Stimulated activated CD4-positive, alpha-beta T cell treated with anti-CD3 and anti-CD28 coated beads, Interleukin-4, amount 100 ng/mL, for 1 hour (primary cell): ENCODE data around the gene GPC6.
"Not testable (repeated sequence)": the region's sequence is repeated elsewhere in the genome, so short reads cannot be mapped to it uniquely, and the experiment has no call there.

ENCODE experiments used
- DNase-seq: peaks from one replicate; pipeline ENCODE4 v3.0.0-alpha.2; 2020

The GPC6 gene

DNA sequence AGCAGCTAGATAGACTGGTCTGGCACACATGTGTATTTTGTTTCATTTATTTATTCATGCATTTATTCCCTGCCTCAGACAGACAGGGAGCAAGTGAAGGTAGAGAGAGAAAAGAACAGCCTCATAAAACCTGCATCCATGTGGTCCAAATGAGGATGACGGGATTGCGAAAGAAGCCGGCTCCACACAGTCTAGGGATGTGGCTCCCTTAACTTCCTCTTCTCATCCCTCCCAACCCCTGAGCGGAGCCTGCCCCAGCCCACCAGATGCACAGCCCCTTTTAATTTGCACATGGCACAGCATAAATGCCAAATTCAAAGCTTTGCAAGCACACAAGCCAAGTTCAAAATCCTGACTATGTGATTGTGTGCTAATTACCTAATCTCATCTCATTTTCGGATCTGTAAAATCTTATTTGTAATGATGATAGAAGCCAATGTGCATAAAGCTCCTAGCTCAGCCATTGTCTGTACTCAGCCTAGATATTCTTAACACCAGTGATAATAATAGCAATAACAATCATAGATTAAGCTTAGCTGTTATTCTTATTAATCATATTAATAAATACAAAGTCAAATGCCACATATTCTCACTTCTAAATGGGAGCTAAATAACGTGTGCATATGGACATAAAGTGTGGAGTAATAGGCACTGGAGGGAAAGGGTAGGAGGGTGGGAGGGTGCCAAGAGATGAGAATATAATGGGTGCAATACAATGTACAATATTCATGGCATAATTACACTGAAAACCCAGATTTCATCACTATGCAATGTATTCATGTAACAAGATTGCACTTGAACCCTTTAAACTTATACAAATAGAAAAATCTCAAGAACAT lies 1096.5 kb downstream of the GPC6 start:
- DNase-seq = no peak

DNA sequence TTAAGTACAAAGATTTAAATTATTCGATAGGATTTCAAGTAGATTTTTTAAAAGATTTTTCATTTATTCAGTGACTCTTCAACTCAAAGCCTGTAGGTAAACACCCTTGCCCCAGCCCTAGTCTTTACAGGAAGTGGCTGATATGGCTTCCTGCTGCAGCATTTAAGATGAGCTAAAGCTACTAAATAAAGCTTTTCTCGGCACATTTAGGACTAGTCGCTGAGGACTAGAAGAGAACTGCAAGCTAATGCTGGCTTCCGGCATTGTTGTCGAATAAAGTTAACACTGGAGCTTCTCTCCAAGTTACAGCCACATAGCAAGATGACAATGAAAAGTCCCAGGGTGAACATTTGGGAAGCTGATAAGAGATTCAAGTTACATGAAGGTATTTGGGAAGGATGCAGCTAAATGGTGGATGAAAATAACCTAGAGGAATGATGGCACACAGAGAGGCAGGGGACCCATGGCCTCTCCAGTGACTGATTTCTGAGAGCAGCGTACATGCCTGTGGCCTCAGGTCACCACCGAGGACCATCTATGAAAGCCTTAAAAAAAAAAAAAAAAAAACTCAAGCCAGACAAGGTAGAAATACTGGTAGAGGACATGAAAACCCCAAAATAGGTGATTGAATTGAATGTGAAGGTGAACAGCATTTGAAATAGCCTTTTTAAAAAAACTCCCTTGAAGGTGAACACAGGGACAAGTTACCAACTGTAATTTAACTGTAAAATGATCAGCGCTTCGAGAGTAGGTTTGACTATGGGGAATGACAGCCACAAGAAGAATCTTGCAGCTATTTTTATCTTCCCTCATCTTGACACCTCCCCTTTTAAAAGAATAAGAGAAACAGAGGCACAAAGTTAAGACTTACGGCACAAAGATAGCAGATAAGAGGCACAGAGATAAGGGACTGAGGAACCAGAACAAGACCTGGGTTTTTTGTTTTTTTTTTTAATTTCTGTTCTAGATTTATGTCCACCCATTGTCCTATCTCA lies 1097.5 kb downstream of the GPC6 start:
- no peak for DNase-seq

DNA sequence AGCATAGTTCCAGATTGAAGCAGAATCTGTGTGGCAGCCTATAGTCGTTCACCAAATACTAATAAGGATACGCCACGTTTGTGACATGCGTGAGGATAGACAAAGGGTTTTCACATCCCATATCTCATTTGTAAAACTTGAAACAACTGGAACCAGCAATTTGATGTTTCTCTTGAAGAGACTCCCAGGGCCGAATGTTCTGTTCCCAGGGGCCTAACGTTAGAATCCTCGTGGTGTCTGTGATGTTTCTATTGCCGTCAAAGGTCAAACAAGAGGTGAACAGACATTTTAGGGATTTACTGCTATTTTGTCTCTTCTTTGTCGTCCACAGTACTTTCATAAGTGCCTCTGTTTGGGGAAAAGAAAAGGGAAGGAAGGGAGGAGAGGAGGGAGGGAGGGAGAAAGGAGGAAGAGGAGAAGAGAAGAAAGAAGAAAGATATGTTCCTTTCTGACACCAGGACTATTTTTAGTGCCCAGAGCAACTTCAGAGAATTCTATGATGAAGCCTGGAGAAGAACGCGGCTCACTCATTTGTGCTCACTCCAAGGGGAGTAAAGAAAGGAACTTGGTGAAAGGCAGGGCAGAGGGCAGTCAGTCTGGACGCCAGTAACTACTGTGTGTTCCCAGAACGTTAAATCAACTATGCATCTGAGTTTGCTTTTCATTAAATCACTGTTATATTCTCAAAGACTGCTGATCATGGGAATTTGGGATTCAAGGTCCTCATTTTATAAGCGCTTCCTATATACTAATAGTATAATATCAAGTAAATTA lies 1098.3 kb downstream of the GPC6 start:
- no peak for DNase-seq

DNA sequence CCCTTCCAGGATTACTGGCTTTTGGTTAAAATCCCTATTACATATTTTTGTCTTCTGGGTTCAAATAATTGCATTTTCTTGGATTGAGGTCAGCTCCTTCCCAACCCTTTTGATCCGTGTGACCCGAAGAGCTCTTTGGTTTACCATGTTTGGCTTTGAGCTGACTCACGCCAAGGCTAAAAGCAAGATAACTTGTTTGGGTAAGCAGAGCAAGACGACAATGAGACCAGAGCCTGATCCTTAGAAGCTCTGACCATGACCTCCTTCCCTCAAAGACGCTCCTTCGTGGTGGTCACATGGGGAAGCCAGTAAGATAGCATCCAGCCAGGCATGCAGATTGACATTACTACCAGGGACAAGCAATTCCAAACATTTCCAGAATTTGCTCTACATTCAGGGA lies 1099.0 kb downstream of the GPC6 start:
- no peak for DNase-seq

DNA sequence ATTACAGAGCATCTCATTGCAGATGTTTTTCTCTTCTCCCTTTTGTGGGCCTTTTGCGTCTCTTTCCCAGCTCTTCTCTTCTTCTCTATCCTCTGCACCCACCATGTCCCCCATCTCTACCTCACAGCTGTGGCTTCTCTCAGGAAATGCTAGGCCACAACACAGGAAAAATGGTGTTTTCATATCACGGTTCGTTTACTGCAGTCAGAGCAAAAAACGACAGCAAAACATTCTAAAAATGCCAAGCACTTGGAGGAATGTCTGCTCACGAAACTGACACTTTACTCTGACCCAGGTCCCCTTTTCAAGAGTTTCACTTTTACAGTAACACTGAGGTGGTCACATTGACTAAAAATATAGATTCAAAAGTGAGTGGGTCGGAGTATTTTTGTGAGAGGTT lies 1100.7 kb downstream of the GPC6 start:
- DNase-seq = no peak

DNA sequence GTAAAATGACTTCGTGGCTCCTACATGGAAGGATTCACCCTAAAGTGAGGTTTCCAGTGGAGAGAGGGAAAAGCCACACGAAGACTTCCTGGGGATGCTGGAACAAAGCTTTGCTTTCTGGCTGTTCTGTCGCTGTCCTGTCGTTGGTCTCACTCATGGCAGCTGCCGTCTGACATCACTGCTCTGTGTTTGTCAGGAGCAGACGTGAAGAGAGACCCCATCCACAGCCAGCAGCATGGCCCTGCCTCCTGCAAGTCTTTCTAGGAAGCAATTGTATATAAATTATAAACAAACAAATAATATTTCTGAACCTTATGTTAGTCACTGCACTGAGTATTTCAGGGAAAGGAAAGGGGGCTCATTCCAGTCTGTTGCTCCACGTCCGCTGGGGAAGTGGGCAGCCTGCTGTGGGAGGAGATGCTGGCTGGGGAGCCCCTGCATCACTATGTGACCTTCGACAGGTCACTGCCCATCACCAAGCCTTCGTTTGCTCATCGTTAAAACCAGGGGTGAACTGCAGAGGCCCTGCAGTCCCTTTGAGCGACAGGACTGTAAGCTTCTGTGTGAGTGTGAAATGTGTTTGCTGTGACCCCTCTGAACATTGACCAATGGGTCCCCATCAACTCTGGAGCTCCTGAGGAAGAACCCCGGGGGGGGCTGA lies 1101.9 kb downstream of the GPC6 start:
- no peak for DNase-seq

DNA sequence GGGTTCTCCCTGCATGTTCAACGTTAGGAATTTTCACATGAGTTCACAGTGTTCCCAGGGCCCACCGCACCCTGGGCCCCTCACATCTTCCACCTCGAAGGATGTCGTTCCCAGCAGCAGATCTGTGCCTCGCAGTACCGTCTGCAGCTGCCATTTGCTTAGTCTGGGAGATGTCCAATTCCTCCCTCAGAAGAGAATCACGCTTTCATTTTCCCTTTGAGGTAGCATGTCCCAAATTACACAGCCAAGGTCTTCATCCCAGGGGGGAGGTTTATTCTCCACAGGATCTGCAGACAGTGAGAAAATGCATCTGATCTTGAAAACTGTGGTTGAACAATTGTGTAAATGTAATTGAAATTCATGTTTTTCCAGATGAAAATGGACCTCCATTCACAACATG lies 1102.7 kb downstream of the GPC6 start:
- DNase-seq = no peak

DNA sequence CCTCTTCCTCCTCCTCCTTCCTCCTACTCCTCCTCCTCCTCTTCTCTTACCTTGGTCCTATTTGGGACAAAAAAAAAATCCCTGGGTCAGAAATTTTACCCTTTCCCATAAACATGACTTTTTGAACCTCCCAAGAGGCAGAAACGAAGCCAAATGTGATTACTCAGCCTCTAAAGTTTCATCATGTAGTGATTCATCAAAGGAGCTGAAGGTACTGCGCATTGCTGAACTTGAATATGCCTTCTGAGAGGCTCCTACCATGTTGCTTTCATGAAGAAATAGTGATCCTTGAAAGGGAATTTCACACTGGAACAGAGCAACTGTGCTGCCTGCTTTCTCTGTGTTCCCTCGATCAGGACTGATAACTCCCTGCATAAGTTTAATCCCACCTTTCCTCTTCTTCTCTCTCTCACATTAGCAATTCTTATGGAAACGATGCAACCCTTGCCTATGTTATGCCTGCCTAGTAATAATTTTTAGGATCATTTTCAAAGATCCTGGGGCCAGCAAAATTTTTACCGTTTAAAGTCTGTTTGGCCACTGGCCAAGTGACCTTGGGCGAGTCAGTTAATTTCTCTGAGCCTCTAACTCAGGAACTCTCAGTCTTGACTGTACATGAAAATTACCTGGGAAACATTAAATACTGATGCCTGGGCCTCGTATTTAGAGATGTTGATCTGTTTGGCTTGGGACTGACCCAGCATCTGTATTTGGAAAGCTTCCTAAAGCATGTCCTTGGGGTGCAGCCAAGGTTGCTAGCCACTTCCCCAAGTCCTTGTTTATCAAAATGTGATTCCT lies 1103.3 kb downstream of the GPC6 start:
- no peak for DNase-seq

DNA sequence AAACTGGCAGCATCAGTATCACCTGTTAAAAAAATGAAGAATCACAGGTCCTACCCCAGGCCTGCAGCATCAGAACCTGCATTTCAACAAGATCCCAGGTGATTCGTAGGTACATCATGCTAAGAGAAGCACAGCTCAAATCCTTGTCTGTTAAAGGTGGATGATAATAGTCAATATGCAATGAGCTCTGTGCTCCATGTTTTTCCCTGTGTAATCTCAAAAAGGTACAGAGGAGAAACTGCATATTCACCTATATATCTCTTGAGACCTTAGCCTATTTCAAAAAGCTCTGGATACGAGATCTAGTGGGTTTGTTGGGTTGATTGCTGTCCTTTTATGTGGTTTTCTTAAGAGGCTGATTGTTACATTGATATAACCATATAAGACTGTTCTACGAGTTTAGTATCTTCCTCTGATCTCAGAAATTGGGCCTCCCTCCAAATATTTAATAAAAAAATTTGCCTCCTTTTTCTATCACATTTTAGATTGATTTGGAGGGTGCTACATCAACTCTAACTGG lies 1104.0 kb downstream of the GPC6 start:
- DNase-seq = no peak

DNA sequence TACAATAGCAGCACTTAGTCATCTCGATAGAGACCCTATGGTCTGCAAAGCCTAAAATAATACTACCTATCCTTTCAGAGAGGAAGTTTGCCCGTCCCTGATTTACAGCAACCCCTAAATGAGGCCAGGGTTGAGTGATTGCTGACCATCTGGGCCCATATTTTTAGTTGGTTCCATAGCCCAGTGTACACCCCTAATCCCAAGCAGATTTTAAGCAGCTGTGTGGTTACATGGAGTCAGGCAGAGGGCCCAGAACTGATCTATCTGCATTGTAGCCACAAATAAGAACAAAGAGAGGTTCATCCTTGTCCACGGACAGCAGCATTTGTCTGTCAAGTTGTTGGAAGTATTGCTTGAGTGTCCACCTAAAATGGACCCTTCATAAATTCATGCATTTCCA lies 1104.7 kb downstream of the GPC6 start:
- DNase-seq = no peak

DNA sequence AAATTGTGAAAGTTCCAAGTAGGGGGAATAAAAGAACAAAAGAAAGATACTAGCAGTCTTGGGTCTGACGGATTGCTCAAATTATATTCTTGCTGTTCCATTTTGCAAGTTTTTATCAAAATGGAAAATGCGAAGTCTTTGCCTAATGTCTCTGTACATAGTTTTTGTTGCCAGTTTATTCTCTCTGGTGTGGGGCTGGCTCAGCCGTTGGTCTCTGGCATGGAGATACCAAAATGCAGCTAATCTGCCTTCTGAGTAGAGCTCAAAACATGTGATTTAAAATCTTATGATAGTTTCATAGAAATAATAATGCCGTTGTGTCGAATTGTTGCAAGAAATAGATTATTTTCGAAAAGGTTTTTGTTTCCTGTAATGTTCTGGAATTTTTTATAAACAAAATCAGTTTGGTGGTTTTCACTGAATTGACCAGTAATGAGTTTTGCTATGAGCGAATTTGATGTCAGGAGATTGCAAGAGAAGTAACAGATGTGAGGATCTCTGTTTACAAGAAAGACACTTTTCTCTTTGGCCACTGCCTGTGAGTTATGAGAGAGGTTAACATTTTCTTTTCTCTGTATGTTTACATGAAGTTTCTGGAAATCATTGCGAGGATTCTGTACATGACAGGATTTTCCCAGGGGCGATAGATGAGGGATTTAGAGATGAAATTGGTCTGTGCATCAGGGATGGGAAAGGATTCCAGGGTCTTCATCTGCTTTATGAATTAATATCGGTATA lies 1105.9 kb downstream of the GPC6 start:
- DNase-seq = no peak

DNA sequence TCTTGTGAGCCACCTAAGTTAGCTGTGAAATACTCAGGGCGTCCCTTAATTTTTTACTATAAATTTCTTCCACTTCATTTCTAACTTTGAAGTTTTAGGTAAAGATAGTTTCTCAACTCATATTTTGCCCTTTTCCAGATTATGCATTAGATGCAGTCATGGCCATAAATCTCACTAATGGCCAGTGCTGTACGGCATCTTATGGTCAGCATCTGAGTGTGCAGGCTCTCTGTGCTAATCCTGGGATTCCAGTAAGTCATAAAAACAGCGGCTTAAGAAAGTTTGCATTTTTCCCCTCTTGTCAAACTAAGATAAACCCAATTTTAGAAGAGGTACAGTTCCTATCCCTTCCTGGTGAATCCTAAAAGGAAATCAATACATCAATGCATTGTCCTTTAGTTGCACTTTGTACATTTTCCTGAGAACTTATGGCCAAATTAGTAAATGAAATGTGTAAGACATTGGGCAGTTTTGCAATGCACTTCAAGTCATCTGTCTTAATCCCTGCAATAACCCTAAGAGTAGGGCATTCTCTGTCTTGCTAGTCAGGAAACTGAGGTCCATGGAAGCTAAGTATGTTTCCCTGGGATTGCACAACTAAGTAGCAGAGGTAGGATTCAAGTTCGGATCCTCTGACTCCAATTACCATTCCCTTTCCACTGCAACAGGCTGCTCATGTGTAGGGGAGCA lies 1106.7 kb downstream of the GPC6 start:
- no peak for DNase-seq

DNA sequence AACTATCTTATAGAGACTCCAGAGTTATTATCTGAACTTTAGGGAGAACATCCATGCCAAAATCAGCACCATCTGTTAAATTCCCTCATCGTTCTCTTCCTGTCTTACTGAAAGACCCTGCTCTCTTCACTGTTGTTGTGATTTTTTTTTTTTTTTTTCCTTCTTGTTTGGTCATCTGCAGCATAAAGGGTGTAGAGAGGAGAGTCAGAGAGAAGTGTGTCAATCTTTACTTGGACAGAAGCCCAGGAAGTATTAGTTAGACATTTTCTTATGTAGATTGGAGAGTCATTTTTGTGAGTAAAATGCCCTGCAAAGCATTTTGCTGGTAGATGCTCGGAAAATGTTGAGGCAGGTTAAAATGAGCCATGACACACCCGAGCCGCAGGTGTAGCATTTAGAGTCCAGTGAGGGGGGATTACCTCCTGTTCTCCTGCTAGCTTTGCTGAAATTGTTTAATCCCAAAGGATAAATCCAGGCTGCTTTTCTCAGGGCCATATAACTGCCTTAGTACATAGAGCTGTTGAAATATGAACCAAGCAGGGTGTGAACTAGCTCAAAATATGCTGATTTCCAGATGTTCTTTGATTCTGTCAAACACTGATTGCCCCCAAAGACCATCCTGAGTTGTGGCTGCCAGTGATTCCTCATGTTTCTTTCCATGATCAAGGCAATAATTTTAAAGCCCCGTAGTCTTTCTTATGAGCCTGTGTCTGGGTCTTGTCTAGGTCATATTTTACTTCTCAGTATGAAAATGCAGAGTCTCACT lies 1109.3 kb downstream of the GPC6 start:
- DNase-seq = no peak

DNA sequence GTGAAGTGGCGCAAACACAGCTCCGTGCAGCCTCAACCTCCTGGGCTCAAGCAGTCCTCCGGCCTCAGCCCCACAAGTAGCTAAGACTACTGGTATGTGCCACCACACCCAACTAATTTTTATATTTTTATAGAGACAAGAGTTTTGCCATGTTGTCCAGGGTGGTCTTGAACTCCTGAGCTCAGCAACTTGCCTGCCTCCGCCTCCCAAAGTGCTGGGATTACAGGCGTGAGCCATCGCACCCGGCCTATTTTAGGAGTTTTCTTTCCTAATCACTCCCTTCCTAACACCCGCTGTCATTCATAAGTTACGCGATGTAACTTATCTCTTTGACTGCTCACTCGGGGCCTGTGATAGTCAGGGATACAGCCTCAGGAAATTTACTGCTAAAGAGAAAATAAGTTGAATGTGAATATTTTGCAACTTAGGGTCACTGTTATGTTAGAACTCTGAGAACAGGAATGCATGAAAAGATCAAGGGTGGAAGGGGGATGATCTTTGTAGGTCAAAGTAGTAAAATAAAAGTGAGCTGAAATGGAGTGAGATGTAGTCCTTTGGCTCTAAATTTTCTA lies 1112.6 kb downstream of the GPC6 start:
- DNase-seq = no peak

DNA sequence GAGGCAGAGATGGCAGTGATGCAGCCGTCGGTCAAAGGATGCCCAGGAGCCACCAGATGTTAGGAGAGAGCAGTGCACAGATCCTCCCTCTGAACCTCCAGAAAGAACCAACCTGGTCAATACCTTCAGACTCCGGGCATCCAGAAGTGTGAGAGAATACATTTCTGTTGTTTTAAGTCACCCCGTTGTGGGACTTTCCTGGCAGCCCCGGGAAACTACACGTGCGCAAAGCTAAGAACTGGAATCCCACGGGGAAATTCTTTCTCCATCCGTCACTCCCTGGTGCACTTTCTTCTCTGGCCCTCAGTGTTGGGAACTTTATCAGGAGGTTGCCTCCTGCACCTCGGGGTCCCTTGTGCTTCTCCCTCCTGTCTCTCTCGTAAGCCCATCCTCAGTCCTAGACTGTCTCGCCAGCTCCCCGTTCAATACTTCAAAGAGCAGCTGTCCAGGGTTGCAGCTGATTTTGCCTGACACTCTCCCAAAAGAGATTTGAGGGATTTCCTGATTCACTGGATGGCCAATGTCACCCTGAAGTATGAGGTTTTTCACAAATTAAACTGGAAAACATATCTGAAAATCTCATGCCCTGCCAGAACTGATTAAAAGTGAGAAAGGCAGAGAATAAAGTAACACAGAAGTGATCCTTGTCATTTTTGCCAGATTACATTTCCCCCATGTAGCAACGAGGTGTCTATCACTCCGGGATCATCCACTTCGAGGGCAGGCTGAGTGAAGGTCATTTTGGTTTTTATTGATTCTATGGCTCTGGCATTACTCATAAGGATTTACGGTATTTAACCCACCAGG lies 1116.0 kb downstream of the GPC6 start:
- DNase-seq = no peak

DNA sequence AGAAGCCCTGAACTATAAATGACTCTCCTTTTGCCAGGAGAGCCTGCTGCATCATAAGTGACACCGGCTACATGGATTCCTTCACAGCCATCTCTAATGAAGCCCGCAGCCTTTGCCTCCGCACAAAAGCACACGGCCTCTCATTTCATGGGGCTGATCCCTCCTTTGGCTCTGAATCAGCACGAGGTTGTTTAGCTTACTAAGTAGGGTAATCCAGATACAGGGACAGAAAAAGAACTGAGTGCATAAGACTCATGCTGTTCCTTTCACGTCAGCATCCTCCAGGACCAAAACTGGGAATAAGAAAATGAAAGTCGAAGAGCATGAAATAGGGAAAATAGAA lies 1116.6 kb downstream of the GPC6 start:
- DNase-seq = no peak

DNA sequence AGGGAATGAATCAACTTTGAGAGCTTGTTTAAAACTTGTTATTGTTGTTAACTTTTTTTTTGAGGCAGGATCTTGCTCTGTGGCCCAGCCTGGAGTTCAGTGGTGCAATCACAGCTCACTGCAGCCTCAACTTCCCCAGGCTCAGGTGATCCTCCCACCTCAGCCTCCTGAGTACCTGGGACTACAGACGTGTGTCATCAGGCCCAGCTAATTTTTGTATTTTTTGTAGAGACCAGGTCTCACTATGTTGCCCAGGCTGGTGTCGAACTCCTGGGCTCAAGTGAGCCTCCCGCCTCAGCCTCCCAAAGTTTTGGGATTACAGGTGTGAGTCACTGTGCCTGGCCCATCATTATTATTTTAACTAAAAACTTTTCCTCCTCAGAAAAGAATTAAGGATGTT lies 1117.1 kb downstream of the GPC6 start:
- not testable (repeated sequence) for DNase-seq
